KOPT-K1 (cell line): ENCODE measurements around the gene MACROD2.
A peak's percentile ranks its signal among the peaks of the same experiment; 100 is the strongest.

Source experiments
- H3K27ac ChIP-seq: fragments of 200-600 bp; sonication (generic); 2 replicates; pipeline ENCODE4 v1.5.1; 2016; ENCODE audit warnings: antibody characterized with exemption, mild to moderate bottlenecking, low read depth, low read length; ENCODE audit not compliant: poor library complexity, severe bottlenecking
- H3K36me3 ChIP-seq: fragments of 200-600 bp; sonication (generic); 2 replicates; pipeline ENCODE4 v1.5.1; 2017; ENCODE audit warnings: antibody characterized with exemption, mild to moderate bottlenecking, low read length, moderate library complexity; ENCODE audit not compliant: insufficient read depth
- H3K9me3 ChIP-seq: fragments of 200-600 bp; sonication (generic); 2 replicates; pipeline ENCODE4 v1.5.1; 2017; ENCODE audit warnings: antibody characterized with exemption, low read length, mild to moderate bottlenecking; ENCODE audit not compliant: insufficient read depth, poor library complexity, severe bottlenecking

MACROD2 gene

DNA sequence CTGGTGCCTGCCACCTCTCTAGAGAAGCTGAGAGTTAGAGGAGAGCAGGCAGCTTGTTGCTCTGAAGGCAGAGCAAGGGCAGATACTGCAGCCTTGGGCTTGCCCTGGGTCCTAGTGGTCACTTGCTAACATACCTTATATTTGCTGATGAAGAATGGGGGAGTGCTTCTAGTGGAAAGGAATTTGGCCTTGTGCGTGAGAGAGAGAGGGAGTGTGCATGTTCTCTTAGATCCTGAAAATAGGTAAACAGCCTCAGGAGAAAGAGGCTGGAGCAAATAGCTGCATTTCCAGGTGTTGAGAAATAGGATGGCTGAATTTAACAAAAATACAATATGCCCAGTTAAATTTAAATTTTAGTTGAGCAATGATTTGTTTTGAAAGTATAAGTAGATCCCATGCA lies 1066.6 kb downstream of the MACROD2 start:
- H3K36me3 ChIP-seq = no peaks in the 10 kb centered on the region
- no peak overlapping the region for H3K27ac ChIP-seq
- H3K9me3 ChIP-seq = no peaks in the 10 kb centered on the region

DNA sequence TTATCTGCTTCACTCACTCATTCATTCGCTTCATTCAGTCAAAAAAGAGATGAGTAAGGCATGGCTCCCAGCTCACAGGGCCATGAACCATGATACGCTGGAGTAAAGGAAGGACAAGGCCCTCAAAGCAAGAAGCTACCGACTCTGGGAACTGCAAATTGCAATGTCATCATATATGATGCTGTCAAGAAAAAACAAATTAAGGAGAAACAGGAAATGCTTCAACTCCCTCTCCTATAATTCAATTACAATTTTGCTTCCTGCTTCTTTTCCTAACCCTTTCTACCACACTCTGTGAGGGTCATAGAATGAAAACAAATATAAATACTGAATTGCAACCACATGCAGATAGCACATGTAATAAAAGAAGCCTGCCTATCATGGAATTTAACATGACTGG lies 1067.8 kb downstream of the MACROD2 start:
- Histone ChIP-seq H3K36me3 (no peaks in the 10 kb centered on the region), H3K27ac (no peak overlapping the region), H3K9me3 (no peaks in the 10 kb centered on the region)

DNA sequence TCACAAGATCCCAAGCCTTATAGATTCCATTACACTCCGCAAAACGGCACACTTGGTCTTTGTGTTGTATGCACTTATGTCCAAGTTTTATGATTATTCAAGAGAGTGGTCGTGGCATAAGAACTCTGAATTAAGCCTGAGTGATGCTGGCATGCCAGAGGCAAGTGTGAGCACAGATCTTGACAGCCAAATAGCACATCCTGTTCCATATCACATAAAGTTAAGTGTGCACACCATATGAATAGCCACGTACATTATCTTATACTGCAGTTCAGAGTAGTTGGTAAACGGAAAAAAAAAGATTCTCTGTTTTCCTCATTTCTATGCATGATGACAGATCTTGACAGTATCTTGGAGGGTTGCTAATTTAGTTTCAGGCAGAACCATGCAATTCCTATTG lies 1069.4 kb downstream of the MACROD2 start:
- peaks cover 4% of the 10 kb centered on the region for H3K9me3 ChIP-seq
- H3K36me3 ChIP-seq = no peaks in the 10 kb centered on the region
- no peak overlapping the region for H3K27ac ChIP-seq

DNA sequence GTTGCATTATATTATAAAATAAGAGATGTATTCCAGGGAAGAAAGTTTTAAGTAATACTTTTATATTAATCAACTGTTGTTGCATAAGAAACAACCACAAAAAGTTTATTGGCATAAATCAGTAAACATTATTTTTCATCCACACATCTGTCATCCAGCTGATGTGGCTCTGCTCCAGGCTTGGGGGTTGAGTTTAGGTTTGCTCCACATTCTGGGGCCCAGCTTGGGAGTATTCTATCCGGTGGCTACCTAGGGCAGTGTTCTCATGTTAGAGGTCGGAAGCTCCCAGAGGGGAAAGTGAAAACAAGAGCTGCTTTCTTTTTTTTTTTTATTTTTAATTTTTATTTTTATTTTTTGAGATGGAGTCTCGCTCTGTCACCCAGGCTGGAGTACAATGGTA lies 1070.5 kb downstream of the MACROD2 start:
- peaks cover 12% of the 10 kb centered on the region for H3K9me3 ChIP-seq
- no peaks in the 10 kb centered on the region for H3K36me3 ChIP-seq

DNA sequence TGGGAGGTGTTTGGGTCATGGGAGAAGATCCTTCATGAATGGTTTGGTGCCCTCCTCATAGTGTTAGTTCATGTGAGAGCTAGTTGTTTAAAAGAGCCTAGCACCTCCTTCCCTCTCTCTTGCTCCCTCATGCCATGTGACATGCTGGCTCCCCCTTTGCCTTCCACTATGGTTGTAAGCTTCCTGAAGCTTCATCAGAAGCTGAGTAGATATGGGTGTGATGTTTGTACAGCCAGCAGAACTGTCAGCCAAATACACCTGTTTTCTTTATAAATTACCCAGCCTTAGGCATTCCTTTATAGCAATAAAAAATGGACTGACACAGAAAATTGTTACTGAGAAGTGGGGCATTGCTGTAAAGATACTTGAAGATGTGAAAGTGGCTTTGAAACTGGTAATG lies 1073.2 kb downstream of the MACROD2 start:
- H3K36me3 ChIP-seq = no peaks in the 10 kb centered on the region
- no peak overlapping the region for H3K27ac ChIP-seq
- peaks cover 12% of the 10 kb centered on the region for H3K9me3 ChIP-seq

More for the DNA sequence above, 1070.5 kb downstream of the MACROD2 start:
- H3K27ac ChIP-seq = no peak overlapping the region

DNA sequence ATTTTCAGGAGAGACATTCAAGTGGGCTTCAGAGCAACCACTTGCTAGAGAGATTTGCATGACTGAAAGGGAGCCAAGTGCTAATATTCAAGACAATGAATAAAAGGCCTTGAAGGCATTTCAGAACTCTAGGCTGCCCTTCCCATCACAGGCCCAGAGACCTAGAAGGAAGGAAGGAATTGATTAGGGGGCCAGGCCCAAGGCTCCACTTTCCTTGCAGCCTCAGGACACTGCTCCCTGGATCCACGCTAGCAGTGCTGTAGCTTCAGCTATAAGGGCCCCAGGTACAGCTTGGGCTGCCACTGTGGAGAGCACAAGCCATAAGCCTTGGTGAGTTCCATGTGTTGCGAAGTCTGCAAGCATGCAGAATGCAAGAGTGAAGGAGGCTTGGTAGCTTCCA lies 1074.0 kb downstream of the MACROD2 start:
- no peak overlapping the region for H3K27ac ChIP-seq
- H3K9me3 ChIP-seq = peaks cover 12% of the 10 kb centered on the region
- no peaks in the 10 kb centered on the region for H3K36me3 ChIP-seq

DNA sequence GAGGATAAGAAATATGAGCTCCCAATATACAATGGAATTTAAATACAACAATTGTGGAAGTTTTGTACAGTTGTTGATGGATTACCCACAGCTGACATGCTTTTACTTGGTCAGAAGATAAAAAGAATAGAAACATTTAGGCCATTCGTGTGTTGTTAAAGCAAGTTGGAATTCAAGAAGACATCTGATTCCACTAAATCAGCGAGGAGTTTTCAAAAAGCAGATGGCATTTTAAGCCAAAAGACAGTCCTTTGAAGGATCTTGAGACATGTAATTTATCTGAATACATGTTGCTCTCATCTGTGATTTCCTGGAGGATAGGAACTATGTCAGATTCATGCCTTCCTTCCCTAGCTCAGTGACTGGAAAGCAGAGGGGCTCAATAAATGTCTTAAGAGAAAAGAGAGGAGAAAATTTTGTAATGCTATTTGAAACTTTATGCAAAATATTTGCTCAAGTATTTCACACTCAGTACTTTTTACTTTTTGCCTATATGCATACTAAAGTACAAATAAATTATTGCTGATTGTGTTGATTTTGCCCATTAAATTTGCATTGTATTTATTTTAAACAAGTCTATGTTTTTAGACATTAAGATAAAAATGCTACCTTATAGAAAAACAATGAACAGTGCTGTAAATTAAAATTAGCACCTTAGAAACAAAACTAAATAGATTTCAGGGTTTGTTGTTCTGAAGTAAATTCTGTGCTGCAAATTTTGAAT lies 1075.9 kb downstream of the MACROD2 start:
- H3K9me3 ChIP-seq = peaks cover 12% of the 10 kb centered on the region
- H3K36me3 ChIP-seq = no peaks in the 10 kb centered on the region
- H3K27ac ChIP-seq = no peak overlapping the region

DNA sequence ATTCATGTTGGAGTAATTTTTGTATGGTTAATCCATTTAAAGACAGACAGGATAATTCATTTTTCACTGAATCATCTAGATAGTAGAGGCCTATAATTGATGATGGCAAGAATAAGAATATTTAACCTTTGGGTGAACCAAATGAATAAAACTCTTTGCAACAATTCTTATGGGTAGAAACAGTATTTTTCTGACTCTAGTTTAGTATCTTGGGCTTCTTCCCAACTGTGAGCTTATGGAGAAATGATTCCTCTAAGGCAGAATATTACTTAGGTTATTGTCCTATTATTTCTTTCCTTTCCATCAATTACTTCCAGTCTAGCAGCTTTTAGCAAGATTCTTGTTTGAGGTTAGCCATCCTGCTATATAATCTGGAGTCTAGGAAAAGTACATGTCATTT lies 1077.0 kb downstream of the MACROD2 start:
- no peaks in the 10 kb centered on the region for H3K36me3 ChIP-seq

DNA sequence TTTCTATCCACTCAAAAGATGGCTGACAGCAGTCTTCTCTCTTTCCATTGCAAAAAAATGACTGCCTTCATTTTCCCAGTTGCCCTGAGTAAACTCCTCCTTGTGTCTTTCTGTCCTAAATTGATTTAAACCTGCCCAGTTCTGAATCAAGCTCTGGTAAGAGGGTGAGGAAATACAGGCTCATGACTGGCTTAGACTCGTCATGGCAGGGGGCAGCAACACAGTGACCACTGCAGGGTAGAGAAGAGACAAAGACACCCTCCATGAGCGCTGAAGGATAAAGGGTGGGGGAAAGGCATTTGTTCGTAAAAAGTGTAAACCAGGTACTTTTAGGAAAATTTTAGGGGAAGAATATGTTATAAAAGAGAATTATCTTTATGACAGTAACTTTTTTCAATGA lies 1080.3 kb downstream of the MACROD2 start:
- no peak overlapping the region for H3K27ac ChIP-seq
- no peaks in the 10 kb centered on the region for H3K36me3 ChIP-seq
- H3K9me3 ChIP-seq = peaks cover under 1% of the 10 kb centered on the region

More for the DNA sequence above, 1077.0 kb downstream of the MACROD2 start:
- no peak overlapping the region for H3K27ac ChIP-seq
- peaks cover 12% of the 10 kb centered on the region for H3K9me3 ChIP-seq

DNA sequence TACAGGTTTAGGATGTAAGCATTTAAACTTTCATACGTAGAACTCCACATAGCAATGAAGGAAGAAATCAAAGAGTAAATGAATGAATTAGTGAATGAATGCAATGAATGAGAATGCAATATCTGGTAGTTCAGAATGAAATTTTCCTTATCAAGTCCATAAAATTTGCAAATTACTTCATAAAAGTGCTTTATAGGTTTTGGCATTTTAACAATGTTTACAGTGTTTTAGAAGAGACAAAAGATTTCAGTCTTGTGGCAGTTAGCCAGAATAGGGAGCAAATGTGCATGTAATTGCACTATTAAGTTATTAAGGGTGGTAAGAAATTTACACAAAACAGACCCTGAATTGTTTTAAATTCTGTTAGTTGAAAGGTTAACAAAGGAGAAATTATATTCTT lies 1081.5 kb downstream of the MACROD2 start:
- Histone ChIP-seq H3K9me3 (peaks cover 1% of the 10 kb centered on the region), H3K27ac (no peak overlapping the region)

DNA sequence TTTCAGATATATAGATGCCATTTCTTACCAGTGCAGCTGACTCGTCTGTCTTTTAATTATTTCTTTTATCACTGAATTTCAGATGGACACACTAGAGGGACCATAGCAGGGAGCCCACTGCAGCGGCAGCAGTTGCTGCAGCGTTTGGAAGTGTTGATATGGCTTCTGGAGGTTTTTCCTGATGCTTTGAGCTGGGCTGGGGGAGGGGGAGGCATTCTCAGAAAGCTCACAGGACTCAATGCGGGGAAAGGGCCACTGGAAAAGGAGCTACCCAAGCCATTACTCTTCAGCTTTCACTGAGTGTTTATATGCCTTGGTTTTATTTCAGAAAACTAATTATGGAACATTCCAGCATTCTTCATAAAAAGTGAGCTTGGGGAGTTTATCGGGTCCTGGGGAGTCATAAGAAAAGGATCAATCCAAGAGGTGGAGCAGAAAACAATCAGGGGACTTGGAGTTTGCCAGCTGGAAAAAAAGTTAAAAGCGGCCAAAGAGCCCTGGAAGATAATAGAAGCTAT lies 1082.5 kb downstream of the MACROD2 start:
- Histone ChIP-seq H3K27ac (no peak overlapping the region), H3K36me3 (no peaks in the 10 kb centered on the region), H3K9me3 (peaks cover 3% of the 10 kb centered on the region)

More for the DNA sequence above, 1081.5 kb downstream of the MACROD2 start:
- H3K36me3 ChIP-seq = no peaks in the 10 kb centered on the region

DNA sequence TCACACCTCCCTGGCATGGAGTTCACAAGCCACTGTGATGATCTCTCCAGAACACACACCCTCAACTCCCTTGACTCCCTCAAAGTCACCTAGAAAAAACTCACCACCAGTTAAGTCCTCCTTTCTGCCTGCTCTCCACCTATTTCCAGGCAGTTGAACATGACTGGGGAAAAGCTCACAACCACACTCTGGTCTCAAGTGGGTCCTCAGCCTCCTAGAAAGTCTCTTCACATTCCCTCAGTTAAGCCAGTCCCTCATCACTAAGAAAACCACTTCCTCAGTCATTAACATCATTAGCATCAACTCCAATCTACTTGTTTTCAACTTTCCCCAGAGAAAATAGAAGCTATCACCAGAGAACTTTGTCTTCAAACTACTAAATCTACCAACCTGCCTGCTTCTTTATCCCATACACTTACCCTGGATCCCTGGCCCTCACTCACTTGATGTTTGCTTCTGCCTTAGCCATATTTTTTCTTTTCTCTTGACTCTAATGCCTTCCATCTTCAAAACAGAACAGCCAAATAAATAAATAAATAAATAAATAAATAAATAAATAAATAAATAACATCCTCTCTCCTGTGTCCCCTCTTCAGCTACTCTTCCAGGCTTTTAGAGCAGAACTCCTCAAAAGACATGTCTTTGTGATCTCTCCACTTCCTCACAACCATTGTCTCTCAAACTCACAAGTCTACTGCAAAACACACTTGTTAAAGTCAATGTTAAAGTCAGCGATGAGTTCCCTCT lies 1084.5 kb downstream of the MACROD2 start:
- Histone ChIP-seq H3K36me3 (no peaks in the 10 kb centered on the region), H3K27ac (no peak overlapping the region)

DNA sequence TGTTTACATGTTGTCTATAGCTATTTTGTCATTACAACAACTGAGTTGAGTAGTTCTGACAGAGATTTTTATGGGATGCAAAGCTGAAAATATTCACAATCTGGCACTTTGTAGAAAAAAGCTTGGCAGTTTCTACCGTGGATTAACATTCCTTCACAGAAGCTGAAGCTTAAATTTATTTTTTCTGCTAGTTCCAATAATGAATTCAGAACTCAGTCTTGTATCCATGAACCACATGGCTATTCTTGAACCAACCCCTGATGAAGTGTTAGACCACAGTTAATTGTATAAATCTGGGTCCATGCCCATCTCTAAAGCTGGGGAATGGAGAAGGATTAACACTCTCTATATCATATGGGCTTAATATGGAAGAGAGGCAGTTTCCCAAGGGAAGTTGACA lies 1085.9 kb downstream of the MACROD2 start:
- Histone ChIP-seq H3K27ac (no peak overlapping the region), H3K9me3 (peaks cover 3% of the 10 kb centered on the region), H3K36me3 (no peaks in the 10 kb centered on the region)

More for the DNA sequence above, 1084.5 kb downstream of the MACROD2 start:
- H3K9me3 ChIP-seq = peaks cover 3% of the 10 kb centered on the region

DNA sequence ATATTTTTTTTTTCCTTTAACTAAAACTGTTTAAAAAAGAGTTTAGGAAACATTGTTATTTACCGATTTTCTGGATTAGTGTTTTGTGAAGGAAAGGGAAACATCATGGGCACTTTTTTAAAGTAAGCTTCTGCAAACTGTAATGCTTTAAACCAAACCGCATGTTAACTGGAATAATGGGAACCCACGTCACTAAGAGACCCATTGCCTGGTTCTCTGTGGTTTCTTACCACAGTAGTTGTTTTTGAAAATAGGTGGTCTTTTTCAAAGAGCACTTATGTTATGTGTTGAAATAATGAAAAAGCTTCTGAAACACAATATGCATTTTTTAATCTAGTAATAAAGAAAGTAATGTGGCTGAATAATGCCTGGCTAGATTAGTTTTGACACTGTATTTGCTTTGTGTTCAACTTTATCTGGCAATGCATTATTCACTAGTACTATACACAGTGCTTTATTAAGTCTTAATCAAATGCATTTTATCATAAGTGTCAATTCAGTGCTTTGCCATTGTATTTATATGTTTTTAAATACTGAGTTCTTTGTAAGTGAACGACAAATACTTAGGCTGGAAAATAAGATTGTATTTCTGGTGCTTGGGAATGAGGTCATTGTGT lies 1096.2 kb downstream of the MACROD2 start:
- H3K36me3 ChIP-seq = no peaks in the 10 kb centered on the region
- peak overlapping the region; percentile 58 for H3K27ac ChIP-seq

DNA sequence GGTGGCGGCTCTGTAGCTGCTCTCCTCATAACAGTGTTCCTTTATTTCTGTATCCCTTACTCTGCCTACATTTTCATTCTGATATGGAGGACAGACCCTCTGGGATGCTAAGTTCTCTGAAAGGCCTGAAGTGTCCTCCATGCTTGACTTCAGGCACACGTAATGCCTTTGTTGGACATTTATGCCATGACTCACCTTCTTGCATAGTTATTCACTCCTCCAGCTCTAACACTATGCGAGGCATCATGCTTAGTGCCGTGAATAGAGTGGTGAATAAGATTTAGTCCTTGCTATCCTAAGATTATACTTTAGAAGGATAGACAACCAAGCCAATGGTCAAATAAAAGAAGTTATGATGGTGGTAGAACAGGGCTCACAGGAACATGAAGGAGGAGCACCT lies 1103.0 kb downstream of the MACROD2 start:
- H3K36me3 ChIP-seq = no peaks in the 10 kb centered on the region
- H3K27ac ChIP-seq = no peak overlapping the region
- H3K9me3 ChIP-seq = peaks cover 15% of the 10 kb centered on the region

More for the DNA sequence above, 1096.2 kb downstream of the MACROD2 start:
- no peaks in the 10 kb centered on the region for H3K9me3 ChIP-seq
